Muscle layer of colon (tissue), 2 donors: Measurements from ENCODE around the gene NFYC.

Experiments used
- H3K27ac ChIP-seq: one replicate; pipeline ENCODE4 v1.7.0; 2013; ENCODE audit warnings: low read depth, mild to moderate bottlenecking, low read length, moderate library complexity
- H3K27me3 ChIP-seq, 2 donors: one replicate each; pipeline ENCODE4 v1.7.0; 2013; ENCODE audit warnings: low read length in 2 of 2, mild to moderate bottlenecking in 2 of 2; ENCODE audit not compliant: insufficient read depth in 2 of 2, control insufficient read depth in 1 of 2
- H3K36me3 ChIP-seq: one replicate; pipeline ENCODE4 v1.7.0; 2013; ENCODE audit warnings: mild to moderate bottlenecking, low read length; ENCODE audit not compliant: insufficient read depth
- H3K4me1 ChIP-seq: one replicate; pipeline ENCODE4 v1.7.0; 2013; ENCODE audit warnings: mild to moderate bottlenecking, low read length; ENCODE audit not compliant: insufficient read depth
- H3K4me3 ChIP-seq, 2 donors: one replicate each; pipeline ENCODE4 v1.7.0; 2013; ENCODE audit warnings: low read length in 2 of 2, low read depth in 1 of 2, mild to moderate bottlenecking in 1 of 2, moderate library complexity in 1 of 2
- H3K9ac ChIP-seq: one replicate; pipeline ENCODE4 v1.7.0; 2013; ENCODE audit warnings: low read length
- H3K9me3 ChIP-seq: one replicate; pipeline ENCODE4 v1.7.0; 2013; ENCODE audit warnings: mild to moderate bottlenecking, low read length
- donor health status: abdominal sarcoma.
- donor health status: Adenocarcinoma of cecum.

NFYC gene

GRCh38 chr1:40657046-40657445 is 34.5 kb upstream of the NFYC start:
- Histone ChIP-seq H3K27me3 (peaks cover 0 to 5% of the 10 kb centered on the region in 2 donors), H3K36me3 (no peaks in the 10 kb centered on the region), H3K4me3 (no peak overlapping the region), H3K27ac (no peak overlapping the region), H3K9me3 (no peaks in the 10 kb centered on the region), H3K4me1 (no peaks in the 10 kb centered on the region), H3K9ac (no peak overlapping the region)

- H3K9ac ChIP-seq: no peak overlapping the region
- no peaks in the 10 kb centered on the region for H3K36me3 ChIP-seq
These were observed 32.5 kb upstream of the NFYC start for GRCh38 chr1:40658751-40659648.

GRCh38 chr1:40659649-40659947 is 31.9 kb upstream of the NFYC start:
- Histone ChIP-seq H3K27ac (no peak overlapping the region), H3K4me3 (no peak overlapping the region), H3K27me3 (peaks cover 0 to under 1% of the 10 kb centered on the region in 2 donors), H3K9me3 (no peaks in the 10 kb centered on the region), H3K4me1 (no peaks in the 10 kb centered on the region), H3K36me3 (no peaks in the 10 kb centered on the region), H3K9ac (no peak overlapping the region)

More at GRCh38 chr1:40658751-40659648, 32.5 kb upstream of the NFYC start:
- Histone ChIP-seq H3K9me3 (no peaks in the 10 kb centered on the region), H3K27me3 (peaks cover 0 to 5% of the 10 kb centered on the region in 2 donors), H3K4me3 (no peak overlapping the region), H3K4me1 (no peaks in the 10 kb centered on the region), H3K27ac (no peak overlapping the region)

GRCh38 chr1:40661678-40662077 is 29.8 kb upstream of the NFYC start:
- Histone ChIP-seq H3K9ac (no peak overlapping the region), H3K27me3 (no peaks in the 10 kb centered on the region), H3K9me3 (no peaks in the 10 kb centered on the region), H3K36me3 (no peaks in the 10 kb centered on the region), H3K4me3 (no peak overlapping the region), H3K27ac (no peak overlapping the region), H3K4me1 (peaks cover 9% of the 10 kb centered on the region)

GRCh38 chr1:40662151-40662550 is 29.4 kb upstream of the NFYC start:
- Histone ChIP-seq H3K4me3 (no peak overlapping the region), H3K36me3 (no peaks in the 10 kb centered on the region), H3K27me3 (no peaks in the 10 kb centered on the region), H3K9ac (no peak overlapping the region), H3K4me1 (peaks cover 9% of the 10 kb centered on the region), H3K9me3 (no peaks in the 10 kb centered on the region), H3K27ac (no peak overlapping the region)

- Histone ChIP-seq H3K27ac (no peak overlapping the region), H3K36me3 (no peaks in the 10 kb centered on the region), H3K9me3 (no peaks in the 10 kb centered on the region), H3K27me3 (no peaks in the 10 kb centered on the region), H3K4me1 (peaks cover 9% of the 10 kb centered on the region), H3K9ac (no peak overlapping the region), H3K4me3 (no peak overlapping the region)
These were observed 28.6 kb upstream of the NFYC start for GRCh38 chr1:40662864-40663263.

- Histone ChIP-seq H3K27ac (no peak overlapping the region), H3K9me3 (no peaks in the 10 kb centered on the region), H3K9ac (no peak overlapping the region), H3K36me3 (no peaks in the 10 kb centered on the region), H3K4me1 (peaks cover 9% of the 10 kb centered on the region), H3K27me3 (no peaks in the 10 kb centered on the region), H3K4me3 (no peak overlapping the region)
These were observed 28.0 kb upstream of the NFYC start for GRCh38 chr1:40663324-40664166.

GRCh38 chr1:40664167-40664537 is 27.4 kb upstream of the NFYC start:
- Histone ChIP-seq H3K4me1 (peaks cover 9% of the 10 kb centered on the region), H3K4me3 (no peak overlapping the region), H3K36me3 (no peaks in the 10 kb centered on the region), H3K9ac (no peak overlapping the region), H3K27me3 (no peaks in the 10 kb centered on the region), H3K27ac (no peak overlapping the region), H3K9me3 (no peaks in the 10 kb centered on the region)

GRCh38 chr1:40664791-40665190 is 26.7 kb upstream of the NFYC start:
- H3K4me3 ChIP-seq: peak overlapping the region in 1 of 2 donors; percentile 57
- no peak overlapping the region for H3K27ac ChIP-seq
- no peaks in the 10 kb centered on the region for H3K9me3 ChIP-seq
- H3K4me1 ChIP-seq: peaks cover 9% of the 10 kb centered on the region
- no peak overlapping the region for H3K9ac ChIP-seq
- H3K27me3 ChIP-seq: no peaks in the 10 kb centered on the region
- no peaks in the 10 kb centered on the region for H3K36me3 ChIP-seq

- peaks cover 9% of the 10 kb centered on the region for H3K4me1 ChIP-seq
- no peaks in the 10 kb centered on the region for H3K9me3 ChIP-seq
- no peaks in the 10 kb centered on the region for H3K36me3 ChIP-seq
- peak within 1 kb of the TSS; percentile 49 for H3K9ac ChIP-seq
- H3K27ac ChIP-seq: peak within 1 kb of the TSS; percentile 10
- H3K4me3 ChIP-seq: peak within 1 kb of the TSS; percentile 57 to 91
- no peaks in the 10 kb centered on the region for H3K27me3 ChIP-seq
These were observed 26.0 kb upstream of the NFYC start, which contains the start of gene RIMS3 for GRCh38 chr1:40665335-40666171. Gene RIMS3, minus strand, starts transcription at chr1:40665682. Its CDS starts 23,757 bp downstream, at chr1:40641925.
